VCaP (cell line): Measurements from ENCODE around the gene ZMIZ1.

Experiments used
- H3K27ac ChIP-seq: fragments of 450-650 bp; 2 replicates; pipeline ENCODE4 v1.5.1; 2017
- CTCF ChIP-seq: fragments of 450-650 bp; conservative IDR thresholded peaks from 2 replicates; pipeline ENCODE4 v1.5.1; 2017; ENCODE audit warnings: mild to moderate bottlenecking, moderate library complexity

The ZMIZ1 gene

GRCh38 chr10:79184145-79184625 lies 115.4 kb downstream of the ZMIZ1 start:
- TF ChIP-seq CTCF = no peak
- no peak overlapping the region for H3K27ac ChIP-seq

GRCh38 chr10:79184657-79185056 lies 115.9 kb downstream of the ZMIZ1 start:
- no peak overlapping the region for H3K27ac ChIP-seq
- no peak for TF ChIP-seq CTCF

GRCh38 chr10:79185067-79185774 lies 116.5 kb downstream of the ZMIZ1 start:
- no peak for TF ChIP-seq CTCF
- no peak overlapping the region for H3K27ac ChIP-seq

- no peak for TF ChIP-seq CTCF
- no peak overlapping the region for H3K27ac ChIP-seq
These were observed 117.1 kb downstream of the ZMIZ1 start for GRCh38 chr10:79185796-79186374.

GRCh38 chr10:79186486-79187120 lies 117.8 kb downstream of the ZMIZ1 start:
- H3K27ac ChIP-seq = no peak overlapping the region
- no peak for TF ChIP-seq CTCF

- H3K27ac ChIP-seq = no peak overlapping the region
- TF ChIP-seq CTCF = no peak
These were observed 118.6 kb downstream of the ZMIZ1 start for GRCh38 chr10:79187121-79187940.
